GM19467 (cell line): ENCODE results near the gene JAZF1.
"Not testable (repeated sequence)": the region's sequence is repeated elsewhere in the genome, so short reads cannot be mapped to it uniquely, and the experiment has no call there.

Source experiments
- ATAC-seq: cut with Tn5 transposase; IDR thresholded peaks from one replicate; pipeline ENCODE4 v1.9.1; 2021; ENCODE audit warnings: mild to moderate bottlenecking, moderate library complexity; ENCODE audit not compliant: unreplicated experiment

JAZF1 gene

DNA sequence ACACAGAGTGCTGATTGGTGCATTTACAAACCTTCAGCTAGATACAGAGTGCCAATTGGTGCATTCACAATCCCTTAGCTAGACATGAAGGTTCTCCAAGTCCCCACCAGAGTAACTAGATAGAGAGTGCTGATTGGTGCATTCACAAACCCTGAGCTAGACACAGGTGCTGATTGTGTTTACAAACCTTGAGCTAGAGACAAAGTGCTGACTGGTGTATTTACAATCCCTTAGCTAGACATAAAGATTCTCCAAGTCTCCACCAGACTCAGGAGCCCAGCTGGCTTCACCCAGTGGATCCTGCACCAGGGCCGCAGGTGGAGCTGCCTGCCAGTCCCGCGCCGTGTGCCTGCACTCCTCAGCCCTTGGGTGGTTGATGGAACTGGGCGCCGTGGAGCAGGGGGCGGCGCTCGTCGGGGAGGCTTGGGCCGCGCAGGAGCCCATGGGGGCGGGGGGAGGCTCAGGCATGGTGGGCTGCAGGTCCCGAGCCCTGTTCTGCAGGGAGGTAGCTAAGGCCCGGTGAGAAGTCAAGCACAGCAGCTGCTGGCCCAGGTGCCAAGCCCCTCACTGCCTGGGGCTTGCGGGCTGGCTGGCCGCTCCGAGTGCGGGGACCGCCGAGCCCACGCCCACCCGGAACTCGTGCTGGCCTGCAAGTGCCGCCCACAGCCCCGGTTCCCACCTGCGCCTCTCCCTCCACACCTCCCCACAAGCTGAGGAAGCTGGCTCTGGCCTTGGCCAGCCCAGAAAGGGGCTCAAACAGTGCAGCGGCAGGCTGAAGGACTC, 323.7 kb downstream of the JAZF1 start:
- not testable (repeated sequence) for ATAC-seq

DNA sequence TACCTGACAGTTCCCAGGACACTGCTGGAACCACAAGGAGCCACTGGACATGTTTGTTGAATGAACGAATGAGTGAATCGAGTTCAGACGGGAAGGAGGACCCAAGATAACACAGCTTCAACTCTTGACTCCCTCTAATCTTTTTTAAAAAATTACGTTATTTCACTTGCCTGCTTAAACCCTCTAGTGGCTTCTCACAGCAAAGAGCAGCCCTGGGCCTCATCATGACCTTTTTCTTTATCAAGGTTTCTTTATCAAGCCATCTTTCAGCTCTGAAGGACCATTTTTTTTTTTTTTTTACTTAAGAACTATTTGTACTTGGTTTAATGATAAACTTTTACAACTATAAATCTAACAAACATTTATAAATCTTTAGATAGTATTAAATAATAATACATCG, 330.1 kb downstream of the JAZF1 start:
- no peak for ATAC-seq

- ATAC-seq: no peak
These were observed 334.2 kb downstream of the JAZF1 start for GRCh38 chr7:27846388-27846787.

DNA sequence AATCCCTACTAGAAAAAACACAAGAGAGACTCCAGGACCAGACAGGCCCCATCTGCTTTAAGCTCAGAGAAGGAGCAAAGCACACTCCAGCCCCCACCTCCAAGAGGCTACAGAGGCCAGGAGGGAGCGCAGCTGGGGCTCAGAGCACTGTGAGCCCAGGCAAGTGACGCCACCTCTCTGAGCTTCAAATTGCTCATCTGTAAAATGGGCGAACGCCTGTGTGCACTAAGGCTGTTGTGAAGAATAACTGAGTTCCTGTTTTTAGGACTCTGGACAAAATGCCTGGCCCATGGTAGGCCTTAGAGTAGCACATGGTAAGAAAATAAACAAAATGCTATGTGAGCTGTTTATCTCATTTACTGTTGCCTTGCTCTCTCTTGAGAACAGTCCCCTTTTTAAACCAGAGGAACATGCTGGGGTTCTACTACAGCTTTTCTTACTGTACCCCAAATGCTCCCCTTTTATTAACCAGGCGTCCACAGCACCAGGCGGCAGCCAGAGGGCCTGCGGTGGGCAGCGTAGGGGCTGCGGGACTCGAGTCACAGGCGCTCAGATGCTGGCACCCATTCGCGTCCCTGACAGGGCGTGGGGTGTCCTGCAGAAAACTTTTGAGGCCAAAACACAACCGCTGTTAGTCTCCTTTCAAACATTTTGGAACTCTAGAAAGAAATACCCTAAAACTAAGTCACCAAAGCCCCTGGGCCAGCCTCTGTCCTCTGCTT, 336.9 kb downstream of the JAZF1 start:
- ATAC-seq: no peak

DNA sequence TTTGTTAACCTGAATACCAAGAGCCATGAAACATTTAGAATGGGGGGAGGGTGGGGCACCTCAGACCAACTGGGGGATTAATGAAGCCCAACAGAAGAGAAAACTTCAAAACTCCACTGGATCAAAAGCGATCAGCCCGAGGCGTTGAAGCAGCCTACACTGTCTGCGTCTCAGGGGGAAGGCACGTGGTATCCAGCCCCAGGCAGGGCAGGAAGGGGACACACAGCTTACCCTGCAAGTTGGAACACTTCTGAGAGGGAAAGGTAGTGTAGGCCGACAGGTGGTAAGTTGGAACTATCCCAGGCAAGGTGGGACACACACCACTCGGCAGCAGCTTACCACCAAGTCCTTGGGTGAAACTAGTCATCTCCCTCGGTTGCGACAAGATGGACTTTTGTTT, 337.7 kb downstream of the JAZF1 start:
- no peak for ATAC-seq

DNA sequence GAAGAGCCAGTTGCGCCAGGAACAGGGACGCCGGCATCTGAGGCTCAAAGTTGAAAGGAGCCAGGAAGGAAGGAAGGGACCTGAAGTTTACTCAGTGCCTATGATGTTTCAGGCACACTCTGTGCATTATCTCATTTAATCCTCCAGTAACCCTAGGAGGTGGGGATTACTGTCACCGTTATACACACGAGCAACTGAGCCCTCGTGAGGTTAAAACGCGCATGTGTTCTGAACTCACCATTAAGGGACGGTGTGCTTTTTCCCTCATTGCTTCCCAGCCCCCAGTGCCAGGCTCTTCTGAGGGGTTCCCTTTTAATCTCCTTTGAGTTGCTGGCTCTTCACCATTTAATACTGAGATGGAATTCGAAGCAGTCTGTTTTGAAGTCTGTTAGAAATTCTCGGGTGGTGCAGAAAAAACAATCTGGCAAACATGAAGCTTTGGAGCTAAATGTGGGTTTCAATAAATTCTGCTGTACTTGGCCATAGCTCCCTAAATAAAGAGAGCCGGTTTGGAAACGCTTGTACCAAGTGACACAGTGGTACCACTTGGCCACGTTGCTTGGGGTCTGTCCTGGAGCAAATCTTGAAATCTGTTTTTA, 338.4 kb downstream of the JAZF1 start:
- ATAC-seq: no peak

GRCh38 chr7:27840760-27841364, 339.7 kb downstream of the JAZF1 start:
- no peak for ATAC-seq

GRCh38 chr7:27840313-27840712, 340.3 kb downstream of the JAZF1 start:
- no peak for ATAC-seq

DNA sequence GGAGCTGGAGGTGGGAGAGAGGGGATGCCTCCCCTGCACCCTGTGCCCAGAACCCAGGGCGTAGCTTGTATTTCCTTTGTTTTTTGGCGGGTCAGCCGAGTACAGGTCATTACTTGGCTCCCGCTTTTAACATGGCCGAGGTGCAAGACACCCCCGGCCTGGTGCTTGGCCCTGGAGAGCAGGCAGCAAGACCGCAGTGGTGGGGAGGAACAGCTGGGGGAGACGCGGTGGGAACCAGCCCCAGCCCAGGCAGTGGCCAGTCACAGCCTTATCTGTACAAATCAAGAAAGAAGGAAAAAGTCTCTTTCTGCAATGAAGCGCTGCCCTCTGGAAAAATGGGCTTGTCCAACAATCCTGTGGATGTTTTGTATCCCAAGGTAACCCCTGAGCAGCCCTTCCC, 341.5 kb downstream of the JAZF1 start:
- no peak for ATAC-seq

DNA sequence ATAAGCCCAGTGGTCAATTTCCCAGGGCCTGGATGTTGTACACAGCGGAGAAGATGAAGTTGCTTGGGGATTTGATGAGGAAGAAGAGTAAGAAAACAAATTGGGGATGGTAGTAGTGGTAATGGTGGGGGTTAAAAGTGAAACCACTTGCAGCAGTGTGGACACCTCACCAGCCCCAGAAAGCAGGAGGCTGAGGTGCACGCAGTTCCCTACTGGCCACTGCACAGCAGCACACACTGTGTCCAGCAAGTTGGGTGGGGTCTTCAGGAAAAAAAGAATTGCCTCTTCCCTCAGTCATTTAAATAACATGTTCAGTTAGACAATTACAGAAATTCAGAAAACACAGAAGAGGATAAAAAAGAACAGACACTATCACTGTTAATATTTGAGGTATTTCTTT, 344.1 kb downstream of the JAZF1 start:
- no peak for ATAC-seq

GRCh38 chr7:27835376-27835775, 345.2 kb downstream of the JAZF1 start:
- no peak for ATAC-seq

GRCh38 chr7:27834179-27834921, 346.2 kb downstream of the JAZF1 start:
- ATAC-seq: no peak

GRCh38 chr7:27826357-27826756, 354.2 kb downstream of the JAZF1 start:
- no peak for ATAC-seq

GRCh38 chr7:27825891-27826290, 354.7 kb downstream of the JAZF1 start:
- ATAC-seq: no peak

DNA sequence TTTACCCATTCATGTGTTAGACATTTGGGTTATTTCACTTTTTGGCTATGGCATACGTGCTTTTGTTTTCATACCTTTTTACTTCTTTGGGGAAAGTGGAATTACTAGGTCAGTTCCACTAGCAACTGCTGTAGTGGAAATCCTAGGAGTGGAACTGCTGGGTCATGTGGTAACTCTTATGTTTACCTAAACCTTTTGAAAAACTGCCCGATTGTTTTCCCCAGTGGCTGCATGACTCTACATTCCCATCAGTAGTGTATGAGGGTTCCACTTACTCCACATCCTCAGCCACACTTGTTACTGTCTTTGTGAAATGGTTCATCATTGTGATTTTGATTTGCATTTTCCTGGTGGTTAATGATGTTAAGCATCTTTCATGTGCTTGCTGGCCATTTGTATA, 358.4 kb downstream of the JAZF1 start:
- ATAC-seq: no peak

GRCh38 chr7:27812706-27813105, 367.9 kb downstream of the JAZF1 start:
- ATAC-seq: no peak

- no peak for ATAC-seq
These were observed 370.4 kb downstream of the JAZF1 start for GRCh38 chr7:27810186-27810585.

DNA sequence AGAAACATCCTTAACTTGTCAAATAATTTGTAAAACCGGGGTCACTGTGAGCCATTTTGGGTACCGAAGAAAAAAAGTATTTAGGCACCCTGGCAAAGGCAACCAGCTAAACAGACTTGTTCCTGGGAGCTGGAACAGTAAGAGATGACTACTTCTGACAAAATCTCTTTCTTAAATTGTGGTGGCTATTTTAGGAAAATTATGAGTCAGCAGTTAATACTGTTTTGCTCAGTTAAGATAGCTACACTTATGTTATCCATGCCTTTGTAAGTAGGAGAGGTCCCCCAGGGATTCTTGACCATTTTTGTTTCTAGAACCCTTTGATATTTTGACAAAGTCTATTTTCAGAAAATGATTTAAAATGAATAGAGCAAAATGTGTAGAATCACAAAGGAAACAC, 372.0 kb downstream of the JAZF1 start:
- no peak for ATAC-seq

GRCh38 chr7:27804139-27804538, 376.5 kb downstream of the JAZF1 start:
- no peak for ATAC-seq

DNA sequence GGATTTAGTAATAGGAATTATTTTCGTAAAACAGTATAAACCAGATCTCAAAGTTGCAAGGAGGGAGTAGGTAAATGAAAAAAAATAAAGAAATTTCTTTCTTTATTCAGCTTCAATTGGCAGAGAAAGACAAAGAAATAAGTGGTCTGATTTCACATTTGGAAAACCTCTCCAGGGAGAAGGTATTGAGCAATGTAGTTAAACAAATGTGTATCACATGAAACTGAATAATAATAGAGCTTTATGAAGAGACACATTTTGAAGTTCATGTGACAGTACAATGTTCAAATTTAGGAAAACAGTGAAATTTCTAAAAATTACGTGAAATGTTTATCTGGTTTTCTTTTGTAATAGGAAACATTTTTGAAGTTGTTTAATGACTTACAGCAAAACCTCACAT, 377.6 kb downstream of the JAZF1 start:
- no peak for ATAC-seq

DNA sequence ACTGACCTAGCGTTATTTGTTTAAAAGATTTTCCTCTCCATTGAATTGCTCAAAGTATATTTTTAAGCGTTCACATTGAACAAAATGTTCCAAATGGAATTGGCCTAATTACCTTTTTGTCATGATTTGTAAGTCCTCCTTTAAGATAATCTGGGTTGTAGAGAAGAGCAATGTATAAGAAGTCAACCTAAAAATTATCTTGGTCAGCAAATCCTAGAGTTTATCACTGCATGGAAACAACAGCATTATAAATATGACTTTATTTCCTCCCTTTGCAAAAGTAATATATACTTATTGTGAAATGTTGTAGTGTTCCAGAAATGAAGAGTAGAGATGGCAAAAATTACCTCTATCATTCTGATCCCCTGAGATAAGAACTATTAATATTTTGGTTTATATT, 381.4 kb downstream of the JAZF1 start:
- no peak for ATAC-seq
